A204.1 (cell line): Measurements from ENCODE around the gene ATOH8.

Experiments
- FAIRE-seq: peaks from 2 replicates; lab custom pipeline; 2012; peaks lifted over from hg19 to GRCh38; lab: Jason Lieb, UNC

ATOH8 gene

GRCh38 chr2:85802354-85803103, 48.7 kb downstream of the ATOH8 start:
- FAIRE-seq: no peak

GRCh38 chr2:85803704-85804425, 50.1 kb downstream of the ATOH8 start:
- no peak for FAIRE-seq

- FAIRE-seq: no peak
Observed at GRCh38 chr2:85804583-85804982, 50.8 kb downstream of the ATOH8 start.

DNA sequence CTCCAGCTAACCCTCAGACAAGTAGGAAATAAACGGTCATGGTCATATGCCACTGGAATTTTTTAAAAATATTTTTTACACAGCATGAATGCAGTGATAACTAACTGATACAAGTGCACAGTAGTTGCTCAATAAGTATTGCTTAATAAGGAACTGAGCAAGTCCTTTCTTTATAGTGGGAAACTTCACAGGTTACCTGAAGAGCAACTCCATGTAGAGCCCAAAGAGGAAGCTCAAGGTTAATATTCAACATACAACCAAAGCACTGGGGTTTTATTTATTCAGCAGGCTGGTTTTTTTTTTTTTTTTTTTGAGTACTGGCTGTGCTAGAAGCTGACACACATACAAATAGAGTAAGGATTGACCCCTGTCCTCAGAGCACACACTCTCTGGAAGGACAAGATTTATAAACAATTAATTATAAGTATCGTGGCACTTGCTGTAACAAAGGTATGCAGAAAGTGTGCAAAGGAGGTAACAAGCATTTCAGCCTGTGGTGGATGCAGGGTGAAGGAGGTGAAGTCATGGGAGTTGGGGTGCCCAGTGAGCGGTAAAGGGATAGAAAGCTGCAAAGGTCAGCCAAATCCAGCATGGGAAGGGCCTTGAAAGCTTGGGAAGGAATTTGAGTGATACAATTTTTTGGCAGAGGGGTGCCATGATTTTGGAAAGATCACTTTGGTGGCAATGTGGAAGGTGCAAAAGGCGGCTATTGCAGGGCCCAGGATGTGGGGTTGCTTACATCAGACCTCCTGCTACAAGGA, 52.7 kb downstream of the ATOH8 start:
- FAIRE-seq: no peak

- FAIRE-seq: no peak
Observed at GRCh38 chr2:85807756-85808155, 54.0 kb downstream of the ATOH8 start.

- no peak for FAIRE-seq
Observed at GRCh38 chr2:85810371-85811179, 56.8 kb downstream of the ATOH8 start.

DNA sequence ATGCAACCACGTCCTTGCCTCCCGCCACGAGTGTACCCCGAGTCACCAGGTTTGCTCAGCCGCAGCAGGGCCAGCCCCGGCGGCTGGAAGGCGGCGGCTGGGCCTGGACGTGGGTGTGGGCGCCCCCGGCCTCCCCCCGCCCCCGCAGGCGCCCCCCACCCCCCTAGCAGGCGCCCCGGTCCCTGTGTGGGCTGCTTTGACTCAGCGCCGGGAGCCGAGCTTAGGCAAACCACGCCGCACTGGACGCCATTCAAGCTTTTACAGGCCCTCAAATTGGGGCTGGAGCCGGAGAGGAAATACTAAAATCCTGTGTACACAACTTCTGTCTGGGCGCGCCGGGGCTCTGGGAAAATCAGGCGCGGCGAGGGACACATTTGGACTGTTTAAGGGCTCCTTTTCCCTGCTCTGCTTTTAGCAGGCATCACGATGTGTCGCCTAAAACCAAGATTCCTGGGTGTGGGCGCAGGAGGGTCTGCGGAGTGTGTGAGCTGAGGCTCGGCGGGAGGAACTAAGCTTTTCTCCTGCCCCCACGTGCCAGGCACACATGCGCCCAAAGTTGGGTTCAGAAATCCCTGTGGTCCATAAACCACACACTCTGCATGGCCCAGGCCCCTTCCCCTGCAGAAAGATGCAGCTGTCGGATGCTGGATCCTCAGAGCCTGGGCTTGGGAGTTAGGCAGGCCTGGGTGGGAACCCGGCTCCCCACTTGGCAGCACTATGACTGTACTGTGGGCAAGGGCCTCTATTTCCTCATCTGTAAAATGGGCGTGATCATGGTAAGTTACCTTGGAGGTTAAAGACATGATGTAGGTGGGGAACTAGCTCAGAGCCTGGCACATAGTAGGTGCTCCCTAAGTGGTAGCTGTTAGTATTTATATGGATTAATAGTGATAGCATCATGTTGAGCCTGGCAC, 57.6 kb downstream of the ATOH8 start:
- no peak for FAIRE-seq

DNA sequence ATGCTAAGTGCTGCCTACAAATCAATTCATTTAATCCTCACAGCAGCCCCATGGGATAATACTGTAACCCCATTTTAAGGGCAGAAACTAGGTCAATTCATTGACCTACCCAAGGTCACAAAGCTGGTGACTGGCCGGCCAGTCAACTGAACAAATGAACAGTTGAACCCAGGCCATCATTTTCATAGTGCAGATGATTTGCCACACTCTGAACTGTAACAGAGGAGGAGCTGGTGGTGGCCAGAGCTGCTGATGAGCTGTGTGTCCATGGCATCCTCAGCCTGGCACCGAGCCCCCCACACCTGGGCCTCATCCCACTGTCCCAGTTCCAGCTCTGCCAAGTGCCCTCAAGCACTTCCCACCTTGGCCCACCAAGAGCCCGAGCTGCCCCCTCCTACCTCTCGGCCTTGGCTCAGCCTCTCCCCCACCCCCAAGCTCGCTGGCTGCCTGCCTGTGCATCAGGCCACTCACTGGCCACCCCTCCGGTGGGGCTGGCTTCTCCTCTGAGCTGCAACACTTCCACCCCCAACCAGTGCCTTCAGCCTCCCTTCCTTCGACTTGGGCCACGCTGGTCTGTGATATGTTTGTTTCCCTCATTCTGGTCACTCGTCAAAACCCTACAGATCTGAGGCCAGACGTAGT, 58.4 kb downstream of the ATOH8 start:
- FAIRE-seq: no peak

GRCh38 chr2:85813211-85813981, 59.6 kb downstream of the ATOH8 start:
- FAIRE-seq: no peak

DNA sequence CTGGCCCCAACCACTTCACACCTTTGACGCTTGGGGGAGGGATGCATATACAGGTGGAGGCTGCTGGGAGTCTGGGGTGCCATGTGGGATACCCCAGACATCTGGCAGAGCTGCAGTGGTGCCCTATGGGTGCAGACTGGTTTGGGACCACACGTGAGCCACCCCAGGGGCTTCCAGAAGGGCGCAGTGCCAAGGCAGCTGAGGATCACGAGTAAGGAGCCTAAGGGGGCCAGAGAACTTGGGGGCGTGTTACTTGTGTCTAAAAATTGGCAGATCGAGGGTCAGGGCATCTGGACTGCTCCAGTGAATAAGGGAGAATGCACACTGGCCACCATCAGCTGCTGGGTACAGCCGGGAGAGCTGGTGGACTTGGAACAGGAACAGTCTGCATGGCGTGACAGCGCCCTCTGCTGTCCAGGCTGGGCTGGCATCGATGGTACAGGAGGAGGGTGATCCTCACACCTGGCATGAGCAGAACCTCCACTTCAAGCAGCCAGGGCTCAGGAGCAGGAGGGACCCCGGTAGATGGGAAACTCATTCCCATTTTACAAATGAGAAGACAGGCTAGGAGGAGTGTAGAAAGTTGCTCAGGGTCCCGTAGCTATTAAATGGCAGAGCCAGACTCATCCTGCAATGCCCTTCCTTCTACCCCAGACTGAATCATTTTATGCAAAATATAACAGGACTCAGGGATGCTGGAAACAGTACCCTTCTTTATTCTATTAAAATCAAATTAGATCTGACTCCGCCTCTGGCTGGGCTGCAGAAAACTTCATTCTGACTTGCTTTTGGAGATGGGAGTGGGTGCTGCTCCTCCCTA, 60.4 kb downstream of the ATOH8 start:
- no peak for FAIRE-seq

GRCh38 chr2:85814802-85815550, 61.2 kb downstream of the ATOH8 start:
- no peak for FAIRE-seq

DNA sequence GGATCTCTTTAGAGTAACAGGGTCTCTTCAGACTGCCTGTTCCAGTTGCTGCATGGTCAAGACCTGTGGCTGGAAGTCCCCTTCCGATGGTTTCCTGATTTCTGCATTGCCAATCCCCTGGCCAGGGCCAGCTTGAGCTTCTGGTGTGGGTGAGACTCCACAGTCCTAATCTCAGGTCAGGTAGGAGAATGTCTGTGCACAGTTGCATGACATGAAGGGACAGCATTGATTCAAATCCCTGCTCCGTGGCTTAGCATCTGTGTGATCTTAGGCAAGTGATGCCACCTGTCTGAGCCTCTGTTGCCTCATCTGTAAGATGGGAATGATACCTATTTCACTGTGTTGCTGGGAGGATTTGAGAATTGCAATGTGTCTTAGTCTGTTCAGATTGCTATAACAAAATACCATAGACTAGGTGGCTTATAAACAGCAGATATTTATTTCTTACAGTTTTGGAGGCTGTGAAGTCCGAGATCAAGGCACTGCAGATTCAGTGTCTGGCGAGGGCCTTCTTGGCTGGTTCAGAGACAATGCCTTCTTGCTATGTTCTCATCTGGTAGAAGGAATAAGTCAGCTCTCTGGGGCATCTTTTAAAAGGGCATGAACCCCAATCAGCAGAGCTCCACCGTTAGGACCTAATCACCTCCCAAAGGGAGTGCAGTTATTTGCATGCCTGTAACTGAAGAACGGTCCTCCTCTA, 66.2 kb downstream of the ATOH8 start:
- no peak for FAIRE-seq

- no peak for FAIRE-seq
Observed at GRCh38 chr2:85822766-85823165, 69.0 kb downstream of the ATOH8 start.

DNA sequence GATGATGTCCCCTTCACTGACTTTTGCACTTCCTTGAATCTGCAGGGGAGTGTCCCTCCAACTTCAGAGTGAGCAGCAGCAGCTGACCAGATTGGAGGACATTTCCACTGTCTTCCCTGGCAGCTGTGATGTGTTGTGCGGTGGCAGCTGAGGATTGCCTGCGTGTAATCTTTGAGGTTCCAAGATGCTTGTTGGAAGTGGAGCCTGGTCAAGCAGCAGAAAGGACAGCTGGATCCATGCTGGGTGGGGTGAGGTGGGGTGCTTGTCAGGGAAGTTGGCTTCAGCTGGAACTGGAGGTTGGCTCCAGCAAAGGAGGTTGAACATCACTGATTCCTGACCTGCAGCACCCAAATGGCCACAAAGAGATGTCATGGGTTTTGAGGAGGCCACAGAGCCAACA, 70.2 kb downstream of the ATOH8 start:
- no peak for FAIRE-seq

- no peak for FAIRE-seq
Observed at GRCh38 chr2:85826990-85827878, 73.4 kb downstream of the ATOH8 start.

- no peak for FAIRE-seq
Observed at GRCh38 chr2:85827879-85828569, 74.2 kb downstream of the ATOH8 start.
